ENCODE data around the gene ZNF652. TPM values are rescaled to one million over a fixed set of nuclear protein-coding genes. Genes with fewer than 3 reads are reported as not detected.
A peak's percentile ranks its signal among the peaks of the same experiment; 100 is the strongest.

ZNF652 gene
- total RNA-seq, 2 donors from 2014 or later = 42.6 to 60.0 TPM

DNA sequence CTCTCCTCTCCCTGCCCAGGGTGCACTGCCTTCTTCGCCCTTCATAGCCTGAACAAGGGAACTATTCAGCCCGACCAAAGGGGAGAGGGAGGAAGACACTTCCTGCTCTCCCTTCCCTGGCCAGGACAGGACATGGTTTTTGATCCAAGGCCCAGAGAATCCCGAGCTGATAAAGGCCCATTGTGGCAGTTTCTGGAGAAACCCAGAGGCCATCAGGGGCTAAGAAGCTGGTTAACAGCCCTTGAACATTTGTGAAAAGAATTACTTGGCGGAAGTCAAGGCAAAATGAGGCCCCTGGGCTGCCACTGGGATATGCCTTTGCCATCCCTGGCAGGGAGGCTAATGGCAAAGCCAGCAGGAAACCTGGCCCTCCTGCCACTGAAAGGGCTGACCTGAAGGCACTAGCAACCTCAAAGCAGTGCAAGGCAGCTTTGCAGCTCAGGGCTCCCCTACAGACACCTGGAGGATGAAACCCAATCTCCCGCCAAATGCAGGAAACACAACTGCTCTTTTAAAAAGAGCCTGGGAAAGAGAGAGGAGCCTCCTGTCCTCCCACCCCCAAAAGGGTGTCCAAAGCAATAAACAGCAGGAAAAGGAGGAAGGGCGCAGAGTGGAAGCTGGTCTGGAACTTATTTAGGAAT lies 40.0 kb upstream of the ZNF652 start:
- Histone ChIP-seq H3K4me3 (ENCODE audit: low read length) (no peak overlapping the region), H3K4me1 (ENCODE audit: control insufficient read depth, insufficient read depth, low read length) (no peaks in the 10 kb centered on the region), H3K27ac (ENCODE audit: low read depth, low read length) (peak overlapping the region; percentile 24), H3K9me3 (ENCODE audit: control insufficient read depth, low read length) (no peaks in the 10 kb centered on the region), H3K9ac (ENCODE audit: extremely low read depth, low read length, poor library complexity, severe bottlenecking) (no peak overlapping the region), H3K36me3 (ENCODE audit: control insufficient read depth, insufficient read depth, low read length) (peaks cover 35% of the 10 kb centered on the region), H3K27me3 (ENCODE audit: control insufficient read depth, insufficient read depth, low read length, poor library complexity, severe bottlenecking) (no peaks in the 10 kb centered on the region)
- Mint-ChIP-seq H3K27me3 (ENCODE audit: insufficient read depth) (no peaks in the 10 kb centered on the region), H3K9me3 (no peaks in the 10 kb centered on the region), H3K27ac (no peak overlapping the region), H3K4me3 (no peak overlapping the region), H3K36me3 (ENCODE audit: low read depth) (peaks cover 39% of the 10 kb centered on the region), H3K4me1 (no peaks in the 10 kb centered on the region)
- peak; percentile 49 for DNase-seq
- WGBS, 2 experiments (ENCODE audit: insufficient coverage in 1 of 2, insufficient read length in 1 of 2) = 84 to 88% methylated on average over 4 to 6 of the region's 6 CpGs
- TF ChIP-seq, protein P1, sequence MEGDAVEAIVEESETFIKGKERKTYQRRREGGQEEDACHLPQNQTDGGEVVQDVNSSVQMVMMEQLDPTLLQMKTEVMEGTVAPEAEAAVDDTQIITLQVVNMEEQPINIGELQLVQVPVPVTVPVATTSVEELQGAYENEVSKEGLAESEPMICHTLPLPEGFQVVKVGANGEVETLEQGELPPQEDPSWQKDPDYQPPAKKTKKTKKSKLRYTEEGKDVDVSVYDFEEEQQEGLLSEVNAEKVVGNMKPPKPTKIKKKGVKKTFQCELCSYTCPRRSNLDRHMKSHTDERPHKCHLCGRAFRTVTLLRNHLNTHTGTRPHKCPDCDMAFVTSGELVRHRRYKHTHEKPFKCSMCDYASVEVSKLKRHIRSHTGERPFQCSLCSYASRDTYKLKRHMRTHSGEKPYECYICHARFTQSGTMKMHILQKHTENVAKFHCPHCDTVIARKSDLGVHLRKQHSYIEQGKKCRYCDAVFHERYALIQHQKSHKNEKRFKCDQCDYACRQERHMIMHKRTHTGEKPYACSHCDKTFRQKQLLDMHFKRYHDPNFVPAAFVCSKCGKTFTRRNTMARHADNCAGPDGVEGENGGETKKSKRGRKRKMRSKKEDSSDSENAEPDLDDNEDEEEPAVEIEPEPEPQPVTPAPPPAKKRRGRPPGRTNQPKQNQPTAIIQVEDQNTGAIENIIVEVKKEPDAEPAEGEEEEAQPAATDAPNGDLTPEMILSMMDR (conservative IDR thresholded peaks at IDR 0.05) = no peak

DNA sequence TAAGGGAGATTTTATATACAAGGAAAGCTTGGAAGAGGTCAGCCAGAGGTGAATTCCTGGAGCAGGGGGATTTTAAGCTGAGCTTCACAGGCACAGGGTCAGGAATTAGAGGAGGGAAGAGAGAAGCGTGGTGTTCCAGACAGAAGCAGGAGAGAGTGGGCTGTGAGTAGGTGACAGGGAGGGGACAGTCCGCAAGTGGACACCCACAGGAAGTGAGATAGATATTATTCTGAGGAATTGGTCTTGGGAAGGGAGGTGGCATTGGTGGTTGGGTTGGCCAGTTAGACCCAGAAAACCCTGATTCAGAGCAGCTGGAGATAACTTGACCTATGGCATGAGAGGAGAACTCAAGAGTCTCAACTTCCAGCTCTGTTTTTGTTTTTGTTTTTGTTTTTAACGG lies 37.9 kb upstream of the ZNF652 start:
- Histone ChIP-seq H3K27me3 (ENCODE audit: control insufficient read depth, insufficient read depth, low read length, poor library complexity, severe bottlenecking) (no peaks in the 10 kb centered on the region), H3K9ac (ENCODE audit: extremely low read depth, low read length, poor library complexity, severe bottlenecking) (no peak overlapping the region), H3K4me1 (ENCODE audit: control insufficient read depth, insufficient read depth, low read length) (no peaks in the 10 kb centered on the region), H3K9me3 (ENCODE audit: control insufficient read depth, low read length) (no peaks in the 10 kb centered on the region), H3K36me3 (ENCODE audit: control insufficient read depth, insufficient read depth, low read length) (peaks cover 14% of the 10 kb centered on the region), H3K4me3 (ENCODE audit: low read length) (no peak overlapping the region), H3K27ac (ENCODE audit: low read depth, low read length) (no peak overlapping the region)
- 73 to 87% methylated on average over 3 of the region's 3 CpGs for WGBS, 2 experiments (ENCODE audit: insufficient coverage in 1 of 2, insufficient read length in 1 of 2)
- DNase-seq = peak; percentile 20
- Mint-ChIP-seq H3K27ac (no peak overlapping the region), H3K9me3 (no peaks in the 10 kb centered on the region), H3K36me3 (ENCODE audit: low read depth) (peaks cover 18% of the 10 kb centered on the region), H3K27me3 (ENCODE audit: insufficient read depth) (no peaks in the 10 kb centered on the region), H3K4me1 (peaks cover under 1% of the 10 kb centered on the region), H3K4me3 (no peak overlapping the region)
- TF ChIP-seq, protein P1 (conservative IDR thresholded peaks at IDR 0.05) = no peak

- TF ChIP-seq, protein P1 (conservative IDR thresholded peaks at IDR 0.05) = no peak
- no peaks in the 10 kb centered on the region for H3K27me3 ChIP-seq (ENCODE audit: control insufficient read depth, insufficient read depth, low read length, poor library complexity, severe bottlenecking)
- no peak for DNase-seq
- H3K27ac ChIP-seq (ENCODE audit: low read depth, low read length) = no peak overlapping the region
- Mint-ChIP-seq H3K9me3 (no peaks in the 10 kb centered on the region), H3K27me3 (ENCODE audit: insufficient read depth) (no peaks in the 10 kb centered on the region), H3K36me3 (ENCODE audit: low read depth) (peaks cover 3% of the 10 kb centered on the region), H3K4me1 (peaks cover 4% of the 10 kb centered on the region), H3K4me3 (no peak overlapping the region), H3K27ac (no peak overlapping the region)
- no peaks in the 10 kb centered on the region for H3K9me3 ChIP-seq (ENCODE audit: control insufficient read depth, low read length)
- H3K4me1 ChIP-seq (ENCODE audit: control insufficient read depth, insufficient read depth, low read length) = no peaks in the 10 kb centered on the region
- no peaks in the 10 kb centered on the region for H3K36me3 ChIP-seq (ENCODE audit: control insufficient read depth, insufficient read depth, low read length)
- 89 to 94% methylated on average over 2 to 4 of the region's 4 CpGs for WGBS, 2 experiments (ENCODE audit: insufficient coverage in 1 of 2, insufficient read length in 1 of 2)
- no peak overlapping the region for H3K9ac ChIP-seq (ENCODE audit: extremely low read depth, low read length, poor library complexity, severe bottlenecking)
- no peak overlapping the region for H3K4me3 ChIP-seq (ENCODE audit: low read length)
These were observed 35.5 kb upstream of the ZNF652 start for GRCh38 chr17:49397586-49397985.
